OCI-LY1 (cell line): ENCODE measurements around the gene PTPRD.

Source experiments
- CTCF ChIP-seq: fragments of 200-600 bp; sonication (generic), shearing (Covaris generic); IDR thresholded peaks from 2 replicates; pipeline ENCODE4 v1.5.1; 2017; ENCODE audit warnings: mild to moderate bottlenecking, antibody characterized with exemption, low read length, moderate library complexity, mixed read lengths
- EZH2 ChIP-seq: fragments of 200-600 bp; sonication (generic), shearing (Covaris generic); IDR thresholded peaks from 2 replicates; pipeline ENCODE4 v1.8.0; 2017; ENCODE audit warnings: borderline replicate concordance, mixed run types, mild to moderate bottlenecking, antibody characterized with exemption, low read length, moderate library complexity, mixed read lengths

DNA sequence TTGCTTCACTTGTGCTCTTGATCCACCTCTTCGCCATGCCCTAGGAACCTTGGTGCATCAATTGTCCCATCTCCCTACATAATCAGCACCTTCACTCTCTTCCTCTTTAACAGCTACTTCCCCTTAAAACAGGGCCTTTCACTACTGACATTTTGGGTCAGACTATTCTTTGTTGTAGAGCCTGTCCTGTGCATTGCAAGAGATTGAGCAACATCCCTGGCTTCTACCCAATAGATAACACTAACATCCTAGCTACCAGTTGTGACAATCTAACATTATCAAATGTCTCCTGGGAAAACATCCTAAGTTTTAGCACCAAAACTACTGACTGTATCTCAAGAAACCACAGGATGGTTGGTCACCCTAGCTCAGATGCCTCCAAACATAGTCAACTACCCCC, 1958.9 kb downstream of the PTPRD start:
- TF ChIP-seq CTCF: no peak
- no peak for TF ChIP-seq EZH2
